ENCODE results near the gene CARD18.

DNA sequence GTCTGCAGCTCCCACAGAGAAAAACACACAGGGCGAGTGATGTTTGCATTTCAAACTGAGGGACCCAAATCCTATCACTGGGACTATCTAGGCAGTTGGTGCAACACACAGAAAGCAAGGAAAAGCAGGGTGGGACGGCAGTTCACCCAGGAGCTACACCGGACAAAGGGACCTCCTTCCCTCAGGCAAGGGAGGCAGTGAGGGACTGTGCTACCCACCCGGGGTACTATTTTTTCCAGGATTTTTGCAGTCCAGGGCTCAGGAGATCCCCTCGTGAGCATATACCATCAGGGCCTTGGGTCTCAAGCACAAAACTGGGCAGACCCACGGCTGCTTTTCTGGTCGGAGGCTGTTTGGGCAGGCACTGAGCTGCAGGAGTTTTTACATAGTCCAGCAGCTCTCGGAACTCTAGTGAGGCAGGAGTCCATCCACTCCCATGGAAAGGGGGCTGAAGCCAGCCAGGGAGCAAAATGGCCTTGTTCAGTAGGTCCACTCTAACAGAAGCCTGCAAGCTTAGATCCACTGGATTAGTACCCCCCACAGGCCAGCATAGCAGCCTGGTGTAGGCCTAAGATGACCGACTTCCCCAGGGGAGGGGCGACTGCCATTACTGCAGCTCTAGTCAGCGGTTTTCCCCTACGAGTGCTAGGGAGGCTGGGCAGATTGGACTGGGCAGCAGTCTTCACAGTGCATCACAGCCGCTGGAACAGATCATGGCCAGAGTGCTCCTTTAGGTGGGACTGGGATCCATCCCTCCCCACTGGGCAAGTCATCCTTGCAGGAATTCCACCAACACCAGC is 28.2 kb downstream of the CARD18 start:
- TF ChIP-seq CTCF (IDR thresholded peaks at IDR 0.05) (no peak), POLR2A (IDR thresholded peaks at IDR 0.05; ENCODE audit: low read depth) (no peak), EP300 (IDR thresholded peaks at IDR 0.05) (no peak)

Measured in esophagus muscularis mucosa (tissue), 4 donors.